DND-41 (cell line): ENCODE measurements around the gene EXOC3.

Source experiments
- EZH2 ChIP-seq: IDR thresholded peaks from 3 replicates; pipeline ENCODE4 v1.6.1; 2012; ENCODE audit warnings: borderline replicate concordance, low read depth, mild to moderate bottlenecking, moderate library complexity, low read length, inconsistent platforms; ENCODE audit not compliant: severe bottlenecking
- TF ChIP-seq, protein P1 (sequence below): IDR thresholded peaks from 2 replicates; pipeline ENCODE4 v1.5.1; 2012; ENCODE audit warnings: borderline replicate concordance, low read length, moderate library complexity, mild to moderate bottlenecking; ENCODE audit not compliant: poor library complexity, severe bottlenecking; ENCODE audit errors: extremely low read depth

DNA sequence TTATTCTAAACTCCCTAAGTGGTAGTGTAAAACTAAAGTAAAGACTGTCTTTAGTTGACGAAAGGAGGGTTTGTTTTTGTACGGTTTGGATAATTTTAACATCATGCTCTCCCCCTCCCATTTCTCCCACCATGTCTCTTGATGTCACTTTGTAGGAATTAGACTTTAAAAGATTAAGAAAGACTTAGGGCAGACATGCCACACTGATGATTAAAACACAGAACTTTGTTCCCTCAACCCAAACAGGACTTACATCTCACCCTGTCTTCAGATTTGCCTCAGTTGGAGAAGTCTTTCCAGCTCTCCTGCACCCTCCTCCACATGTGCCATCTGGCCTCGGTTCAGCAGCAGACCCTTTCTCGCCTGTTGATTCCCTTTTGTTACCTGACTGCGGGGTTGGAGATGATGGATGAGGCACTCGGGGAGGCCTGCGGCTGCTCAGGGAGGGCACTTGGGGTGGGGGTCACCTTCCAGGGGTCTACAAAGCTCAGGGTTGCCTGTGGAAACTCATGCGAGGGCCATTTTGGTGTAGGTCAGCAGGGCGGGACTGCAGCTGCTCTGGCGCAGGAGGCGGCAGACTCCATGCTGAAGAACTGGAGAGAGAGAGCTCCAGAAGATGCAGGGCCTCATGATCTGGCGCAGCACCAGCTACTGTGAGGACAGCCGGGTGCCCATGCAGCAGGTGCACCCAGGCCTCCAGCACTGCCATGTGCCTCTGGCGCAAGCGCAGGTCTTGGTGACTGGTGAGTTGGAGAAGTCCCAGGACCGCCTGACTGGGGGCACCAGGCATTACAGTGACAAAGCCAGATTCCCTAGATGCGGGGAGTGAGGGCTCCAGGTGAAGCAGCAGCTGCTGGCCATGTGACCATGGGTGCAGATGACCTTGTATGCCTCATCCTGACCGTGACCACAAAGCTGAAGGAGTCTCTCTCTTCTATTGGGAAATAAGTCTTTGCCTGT lies 24.5 kb upstream of the EXOC3 start:
- TF ChIP-seq, protein P1, sequence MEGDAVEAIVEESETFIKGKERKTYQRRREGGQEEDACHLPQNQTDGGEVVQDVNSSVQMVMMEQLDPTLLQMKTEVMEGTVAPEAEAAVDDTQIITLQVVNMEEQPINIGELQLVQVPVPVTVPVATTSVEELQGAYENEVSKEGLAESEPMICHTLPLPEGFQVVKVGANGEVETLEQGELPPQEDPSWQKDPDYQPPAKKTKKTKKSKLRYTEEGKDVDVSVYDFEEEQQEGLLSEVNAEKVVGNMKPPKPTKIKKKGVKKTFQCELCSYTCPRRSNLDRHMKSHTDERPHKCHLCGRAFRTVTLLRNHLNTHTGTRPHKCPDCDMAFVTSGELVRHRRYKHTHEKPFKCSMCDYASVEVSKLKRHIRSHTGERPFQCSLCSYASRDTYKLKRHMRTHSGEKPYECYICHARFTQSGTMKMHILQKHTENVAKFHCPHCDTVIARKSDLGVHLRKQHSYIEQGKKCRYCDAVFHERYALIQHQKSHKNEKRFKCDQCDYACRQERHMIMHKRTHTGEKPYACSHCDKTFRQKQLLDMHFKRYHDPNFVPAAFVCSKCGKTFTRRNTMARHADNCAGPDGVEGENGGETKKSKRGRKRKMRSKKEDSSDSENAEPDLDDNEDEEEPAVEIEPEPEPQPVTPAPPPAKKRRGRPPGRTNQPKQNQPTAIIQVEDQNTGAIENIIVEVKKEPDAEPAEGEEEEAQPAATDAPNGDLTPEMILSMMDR, result no peak
- no peak for TF ChIP-seq EZH2
